Measurements from ENCODE around the gene LUC7L3.

LUC7L3 gene

DNA sequence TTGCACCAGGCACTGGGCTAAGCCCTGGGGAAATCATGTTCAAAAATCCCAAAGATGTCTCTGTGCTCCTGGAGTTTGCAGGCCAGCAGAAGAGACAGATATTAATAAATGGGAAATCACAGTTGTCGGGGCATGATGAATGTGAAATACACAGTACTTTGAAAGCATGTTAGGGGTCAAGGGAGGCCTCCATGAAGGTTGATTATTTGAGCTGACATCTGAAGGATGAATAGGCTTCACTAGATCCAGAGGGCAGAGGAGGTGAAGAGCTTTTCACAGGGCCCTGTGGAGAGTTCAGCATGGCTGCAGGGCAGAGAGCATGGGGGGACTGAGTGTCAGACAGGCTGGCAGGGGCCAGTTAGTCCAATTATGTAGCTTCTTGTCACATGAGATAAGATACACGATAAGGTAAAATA lies 45.3 kb downstream of the LUC7L3 start:
- ChIA-PET CTCF (no interaction called here), POLR2A (ENCODE audit: low non-redundant PET) (no interaction called here)
- H3K27ac ChIP-seq: no peak overlapping the region

DNA sequence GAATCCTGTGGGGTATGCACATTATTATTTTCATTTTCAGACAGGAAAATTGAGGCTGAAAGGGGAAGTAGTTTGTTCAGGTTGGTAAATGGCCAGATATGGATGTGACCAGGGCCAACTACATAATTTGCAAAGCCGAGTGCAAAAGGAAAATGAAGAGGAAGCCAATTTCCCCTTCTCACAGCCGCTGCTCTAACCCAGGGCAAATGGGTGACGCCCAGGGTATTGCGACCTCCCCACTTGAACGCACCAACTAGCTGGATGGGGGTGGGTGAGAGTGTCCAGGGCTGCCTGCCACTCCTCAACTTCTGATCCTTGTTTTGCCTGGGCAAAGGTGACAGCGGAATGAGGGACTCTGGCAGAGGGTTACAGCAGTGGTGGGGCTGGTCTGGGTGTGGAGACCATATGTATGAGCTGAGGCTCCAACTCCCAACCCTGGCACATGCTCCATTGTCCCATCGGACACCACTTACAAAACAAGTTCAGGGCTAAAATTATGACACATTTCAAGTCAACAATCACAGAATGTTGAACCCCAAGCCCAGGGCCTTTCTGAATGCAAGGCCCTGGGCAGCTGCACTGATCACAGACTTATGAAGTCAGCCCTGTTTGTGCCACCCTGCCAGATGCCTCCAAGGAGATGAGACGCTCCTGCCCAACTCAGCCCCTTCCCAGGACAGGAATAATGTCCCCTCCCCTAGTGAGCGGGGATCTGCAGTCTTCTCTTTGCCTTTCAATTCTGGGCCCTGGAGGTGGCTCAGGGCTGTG lies 46.2 kb downstream of the LUC7L3 start:
- ChIA-PET POLR2A (ENCODE audit: low non-redundant PET) (no interaction called here), CTCF (no interaction called here)
- TF ChIP-seq, protein P1, sequence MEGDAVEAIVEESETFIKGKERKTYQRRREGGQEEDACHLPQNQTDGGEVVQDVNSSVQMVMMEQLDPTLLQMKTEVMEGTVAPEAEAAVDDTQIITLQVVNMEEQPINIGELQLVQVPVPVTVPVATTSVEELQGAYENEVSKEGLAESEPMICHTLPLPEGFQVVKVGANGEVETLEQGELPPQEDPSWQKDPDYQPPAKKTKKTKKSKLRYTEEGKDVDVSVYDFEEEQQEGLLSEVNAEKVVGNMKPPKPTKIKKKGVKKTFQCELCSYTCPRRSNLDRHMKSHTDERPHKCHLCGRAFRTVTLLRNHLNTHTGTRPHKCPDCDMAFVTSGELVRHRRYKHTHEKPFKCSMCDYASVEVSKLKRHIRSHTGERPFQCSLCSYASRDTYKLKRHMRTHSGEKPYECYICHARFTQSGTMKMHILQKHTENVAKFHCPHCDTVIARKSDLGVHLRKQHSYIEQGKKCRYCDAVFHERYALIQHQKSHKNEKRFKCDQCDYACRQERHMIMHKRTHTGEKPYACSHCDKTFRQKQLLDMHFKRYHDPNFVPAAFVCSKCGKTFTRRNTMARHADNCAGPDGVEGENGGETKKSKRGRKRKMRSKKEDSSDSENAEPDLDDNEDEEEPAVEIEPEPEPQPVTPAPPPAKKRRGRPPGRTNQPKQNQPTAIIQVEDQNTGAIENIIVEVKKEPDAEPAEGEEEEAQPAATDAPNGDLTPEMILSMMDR (conservative IDR thresholded peaks at IDR 0.05; ENCODE audit: low read depth): no peak
- no peak overlapping the region for H3K27ac ChIP-seq
- DNase-seq (ENCODE audit: low spot score): no peak

More for the DNA sequence above, 45.3 kb downstream of the LUC7L3 start:
- no peak for DNase-seq (ENCODE audit: low spot score)
- TF ChIP-seq, protein P1 (conservative IDR thresholded peaks at IDR 0.05; ENCODE audit: low read depth): no peak

DNA sequence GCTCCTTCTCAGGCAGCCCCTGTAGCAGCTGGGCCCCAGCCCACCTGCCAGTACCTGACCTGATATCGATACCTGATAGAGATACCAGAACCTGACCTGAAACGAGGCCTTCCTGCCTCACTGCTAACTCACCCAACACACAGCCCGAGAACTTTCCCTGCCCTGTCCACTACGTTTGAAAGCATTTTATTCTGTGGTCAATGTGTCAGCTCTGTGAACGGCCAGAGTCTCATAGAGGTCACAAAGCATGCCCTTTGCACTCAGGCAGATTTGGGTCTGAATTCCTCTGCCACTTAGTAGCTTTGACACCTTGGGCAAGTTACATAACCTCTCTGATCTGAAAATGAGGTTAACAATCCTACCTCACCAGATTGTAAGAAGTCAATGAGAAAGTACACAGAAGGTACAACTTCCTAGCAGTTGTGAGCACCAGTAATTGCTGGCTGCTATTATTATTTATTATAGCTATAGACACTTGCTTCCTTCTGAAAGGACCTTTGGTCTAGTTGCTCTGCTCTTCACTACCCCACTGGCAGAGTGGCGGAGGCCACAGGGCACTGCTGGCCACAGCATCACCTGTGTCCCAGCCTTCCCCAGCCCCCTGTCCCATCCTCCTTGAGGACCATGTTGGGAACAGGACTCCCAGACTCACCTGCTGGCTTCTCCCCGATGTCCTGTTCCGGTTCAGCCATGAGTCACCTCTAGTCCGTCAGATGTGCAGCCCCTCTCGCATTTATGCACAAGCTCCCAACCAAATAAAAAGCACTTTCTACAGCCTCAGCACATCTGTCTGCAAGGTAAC lies 47.0 kb downstream of the LUC7L3 start:
- H3K27ac ChIP-seq: no peak overlapping the region
- DNase-seq (ENCODE audit: low spot score): no peak
- TF ChIP-seq, protein P1 (conservative IDR thresholded peaks at IDR 0.05; ENCODE audit: low read depth): no peak
- CTCF ChIA-PET: no interaction called here
- POLR2A ChIA-PET (ENCODE audit: low non-redundant PET): no interaction called here

DNA sequence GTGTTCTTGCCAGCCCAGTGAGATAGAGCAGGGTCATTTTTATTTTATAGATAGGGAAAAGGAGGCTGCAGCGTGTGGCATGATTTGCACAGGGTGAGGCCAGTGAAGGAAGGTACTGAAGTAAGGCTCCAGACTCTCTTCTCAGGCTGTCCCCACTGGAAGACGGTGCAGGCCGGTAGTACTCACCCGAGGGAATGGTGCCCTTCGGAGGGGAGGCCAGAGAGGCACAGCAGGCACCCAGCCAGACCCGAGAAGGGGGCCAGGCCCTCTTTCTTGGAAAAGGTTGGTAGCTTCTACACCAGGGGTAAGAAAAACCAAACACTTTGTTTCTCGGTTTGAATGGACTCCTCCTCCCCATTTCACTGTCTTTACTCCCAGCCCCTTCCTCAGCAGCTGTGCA lies 47.6 kb downstream of the LUC7L3 start:
- H3K27ac ChIP-seq: peak overlapping the region; percentile 69
- POLR2A ChIA-PET (ENCODE audit: low non-redundant PET): no interaction called here
- CTCF ChIA-PET: no interaction called here
- TF ChIP-seq, protein P1 (conservative IDR thresholded peaks at IDR 0.05; ENCODE audit: low read depth): no peak
- DNase-seq (ENCODE audit: low spot score): no peak

DNA sequence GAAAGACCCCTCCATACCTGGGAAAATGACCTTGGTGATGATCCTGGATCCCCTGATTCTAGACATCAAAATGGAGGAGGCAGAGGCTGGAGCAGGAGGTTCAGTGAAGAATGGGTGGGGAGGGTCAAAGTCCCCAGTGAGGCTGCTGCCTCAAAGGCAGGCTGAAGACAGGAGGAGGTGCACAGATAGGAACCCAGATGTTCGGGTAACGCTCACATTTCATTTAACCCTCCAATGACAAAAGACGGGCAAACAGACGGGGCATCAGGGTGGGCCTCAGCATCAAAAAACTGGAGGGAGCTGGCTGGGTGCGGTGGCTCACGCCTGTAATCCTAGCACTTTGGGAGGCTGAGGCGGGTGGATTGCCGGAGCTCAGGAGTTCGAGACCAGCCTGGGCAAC lies 48.0 kb downstream of the LUC7L3 start, which contains the start of gene ANKRD40CL:
Gene ANKRD40CL, minus strand, starts transcription at position 73 of the 400 bp plus-strand sequence. CDS start 605 bp downstream, outside the sequence.
- ChIA-PET CTCF (no interaction called here), POLR2A (ENCODE audit: low non-redundant PET) (no interaction called here)
- H3K27ac ChIP-seq: peak within 1 kb of the TSS; percentile 69
- TF ChIP-seq, protein P1 (conservative IDR thresholded peaks at IDR 0.05; ENCODE audit: low read depth): no peak
- no peak for DNase-seq (ENCODE audit: low spot score)

DNA sequence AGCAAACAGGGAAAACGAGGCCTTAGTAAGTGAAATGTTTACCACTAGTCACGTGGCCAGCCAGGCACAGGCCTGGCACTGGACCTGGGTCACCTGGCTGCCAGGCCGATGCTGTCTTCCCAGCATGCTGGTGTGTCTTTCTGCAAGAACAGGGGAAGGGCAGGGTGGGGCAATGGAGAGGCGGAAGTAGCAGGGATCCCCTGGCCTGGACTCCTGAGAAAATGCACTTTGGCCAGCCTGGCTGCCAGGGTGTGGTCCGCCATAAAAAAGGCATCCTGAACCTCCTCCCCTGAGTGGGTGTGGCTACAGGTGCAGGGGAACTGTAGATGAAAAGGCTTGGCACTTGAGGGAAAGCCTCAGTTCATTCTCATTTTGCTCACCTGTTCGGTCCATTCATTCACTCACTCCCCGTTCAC lies 49.0 kb downstream of the LUC7L3 start:
- CTCF ChIA-PET: interaction anchor here (0.7 kb wide), 1 partner anchor 170 kb away, joined by 3 read pairs; no protein-coding TSS in a partner anchor
- POLR2A ChIA-PET (ENCODE audit: low non-redundant PET): no interaction called here
- peak; percentile 65 for DNase-seq (ENCODE audit: low spot score)

More for the DNA sequence above, 49.0 kb downstream of the LUC7L3 start:
- peak overlapping the region; percentile 69 for H3K27ac ChIP-seq
- TF ChIP-seq, protein P1 (conservative IDR thresholded peaks at IDR 0.05; ENCODE audit: low read depth): no peak

All from RWPE1 (cell line).